Central memory CD8-positive, alpha-beta T cell (primary cell): ENCODE measurements around the gene BCL2L1.
"Not testable (repeated sequence)": the region's sequence is repeated elsewhere in the genome, so short reads cannot be mapped to it uniquely, and the experiment has no call there.

Experiments
- ATAC-seq: fragments of 150-1000 bp; cut with Tn5 transposase; replicated peaks from 2 replicates; pipeline ENCODE4 v1.10.0; 2022; ENCODE audit warnings: mild to moderate bottlenecking, moderate FRiP score, moderate number of reproducible peaks; ENCODE audit not compliant: poor library complexity, severe bottlenecking; ENCODE audit errors: extremely low read depth
- DNase-seq, 2 donors: peaks; one replicate each; pipeline ENCODE4 v3.0.0; 2021; ENCODE audit warnings: low spot score in 2 of 2
- H3K27ac Mint-ChIP-seq: one replicate; pipeline ENCODE4 v1.8.0; 2022; ENCODE audit warnings: low read depth, mild to moderate bottlenecking, moderate library complexity, mixed read lengths
- H3K27me3 Mint-ChIP-seq: one replicate; pipeline ENCODE4 v1.8.0; 2022; ENCODE audit warnings: mixed read lengths
- H3K36me3 Mint-ChIP-seq: one replicate; pipeline ENCODE4 v1.8.0; 2022; ENCODE audit warnings: mild to moderate bottlenecking, moderate library complexity, mixed read lengths; ENCODE audit not compliant: insufficient read depth
- H3K4me1 Mint-ChIP-seq: one replicate; pipeline ENCODE4 v1.8.0; 2022; ENCODE audit warnings: mixed read lengths
- H3K4me3 Mint-ChIP-seq: one replicate; pipeline ENCODE4 v1.8.0; 2022; ENCODE audit warnings: mild to moderate bottlenecking, moderate library complexity, mixed read lengths
- H3K9me3 Mint-ChIP-seq: one replicate; pipeline ENCODE4 v1.8.0; 2022; ENCODE audit warnings: mixed read lengths

The BCL2L1 gene

DNA sequence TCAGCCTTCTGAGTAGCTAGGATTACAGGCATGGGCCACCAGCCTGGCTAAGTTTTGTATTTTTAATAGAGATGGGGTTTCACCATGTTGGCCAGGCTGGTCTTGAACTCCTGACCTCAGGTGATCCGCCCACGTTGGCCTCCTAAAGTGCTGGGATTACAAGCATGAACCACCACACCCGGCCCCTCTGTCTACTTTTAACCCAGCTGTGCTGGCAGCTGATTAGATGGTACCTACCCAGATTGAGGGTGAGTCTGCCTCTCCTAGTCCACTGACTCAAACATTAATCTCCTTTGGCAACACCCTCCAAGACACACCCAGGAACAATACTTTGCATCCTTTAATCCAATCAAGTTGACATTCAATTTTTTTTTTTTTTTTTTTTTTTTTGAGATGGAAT lies 74.6 kb downstream of the BCL2L1 start:
- not testable (repeated sequence) for H3K4me3 Mint-ChIP-seq, H3K4me1 Mint-ChIP-seq

DNA sequence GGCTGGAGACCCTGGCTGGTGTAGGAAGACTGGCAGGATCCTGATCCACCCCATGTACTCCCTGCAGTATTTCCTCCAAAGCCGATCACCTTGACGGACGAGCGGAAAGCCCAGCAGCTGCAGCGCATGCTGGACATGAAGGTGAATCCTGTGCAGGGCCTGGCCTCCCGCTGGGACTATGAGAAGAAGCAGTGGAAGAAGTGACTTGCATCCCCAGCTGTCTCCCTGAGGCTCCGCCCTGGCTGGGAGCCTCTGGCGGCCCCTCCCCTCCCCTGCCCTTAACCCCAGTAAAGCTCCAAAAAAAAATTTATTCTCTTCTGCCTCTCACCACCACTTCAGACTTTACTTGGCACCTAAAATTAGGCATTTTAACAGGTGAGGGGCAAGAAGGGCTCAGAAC lies 78.0 kb downstream of the BCL2L1 start:
- Mint-ChIP-seq H3K4me3 (no peak overlapping the region), H3K27me3 (peaks cover 12% of the 10 kb centered on the region), H3K36me3 (no peaks in the 10 kb centered on the region), H3K9me3 (no peaks in the 10 kb centered on the region), H3K4me1 (peaks cover 15% of the 10 kb centered on the region), H3K27ac (no peak overlapping the region)
- no peak for DNase-seq
- ATAC-seq = no peak

More for the DNA sequence above, 74.6 kb downstream of the BCL2L1 start:
- ATAC-seq, H3K27ac Mint-ChIP-seq, DNase-seq, H3K36me3 Mint-ChIP-seq, H3K9me3 Mint-ChIP-seq, H3K27me3 Mint-ChIP-seq: not testable (repeated sequence)

DNA sequence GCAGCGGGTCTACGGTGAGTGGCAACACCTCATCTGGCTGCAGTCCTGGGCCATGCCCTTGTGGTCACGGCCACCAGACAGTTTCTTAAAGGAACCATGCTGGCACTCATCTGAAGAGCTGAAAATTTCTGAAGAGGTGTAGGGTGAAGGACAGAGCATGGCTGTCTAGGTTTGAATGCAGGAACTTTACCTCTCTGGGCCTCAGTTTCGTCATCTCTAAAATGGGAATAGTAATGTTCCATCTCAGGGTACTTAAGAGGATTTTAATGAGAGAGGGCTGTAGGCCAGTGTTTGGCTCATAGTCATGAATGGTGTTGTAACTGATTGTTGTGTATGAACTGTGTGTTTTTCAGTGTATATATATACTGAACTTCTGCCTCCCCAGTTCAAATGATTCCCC lies 79.1 kb downstream of the BCL2L1 start:
- ATAC-seq (no peak), DNase-seq (no peak)
- Mint-ChIP-seq H3K4me3 (no peak overlapping the region), H3K36me3 (no peaks in the 10 kb centered on the region), H3K27me3 (peaks cover 15% of the 10 kb centered on the region), H3K9me3 (no peaks in the 10 kb centered on the region), H3K27ac (no peak overlapping the region), H3K4me1 (peaks cover 15% of the 10 kb centered on the region)

DNA sequence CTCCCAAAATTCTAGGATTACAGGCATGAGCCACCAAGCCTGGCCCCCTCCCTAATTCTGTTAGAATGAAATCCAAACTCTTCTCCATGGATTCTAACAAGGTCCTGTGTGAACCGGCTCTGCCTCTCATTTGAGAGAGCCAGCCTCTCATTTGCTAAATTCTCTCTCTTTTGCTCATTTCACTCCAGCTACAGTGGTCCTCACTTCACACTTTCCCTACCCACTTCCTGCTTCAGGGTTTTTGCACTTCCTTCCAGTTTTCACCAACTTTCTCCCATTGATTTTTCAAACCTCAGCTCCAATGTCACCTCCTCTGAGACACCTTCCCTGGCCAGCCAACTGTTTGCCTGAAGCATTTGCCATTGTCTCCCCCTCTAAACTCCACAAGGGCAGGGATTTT lies 79.8 kb downstream of the BCL2L1 start:
- Mint-ChIP-seq H3K9me3 (no peaks in the 10 kb centered on the region), H3K27me3 (peaks cover 15% of the 10 kb centered on the region), H3K27ac (peak overlapping the region; percentile 8), H3K4me1 (peaks cover 15% of the 10 kb centered on the region), H3K4me3 (peak overlapping the region; percentile 15), H3K36me3 (no peaks in the 10 kb centered on the region)
- ATAC-seq (no peak), DNase-seq (no peak)

DNA sequence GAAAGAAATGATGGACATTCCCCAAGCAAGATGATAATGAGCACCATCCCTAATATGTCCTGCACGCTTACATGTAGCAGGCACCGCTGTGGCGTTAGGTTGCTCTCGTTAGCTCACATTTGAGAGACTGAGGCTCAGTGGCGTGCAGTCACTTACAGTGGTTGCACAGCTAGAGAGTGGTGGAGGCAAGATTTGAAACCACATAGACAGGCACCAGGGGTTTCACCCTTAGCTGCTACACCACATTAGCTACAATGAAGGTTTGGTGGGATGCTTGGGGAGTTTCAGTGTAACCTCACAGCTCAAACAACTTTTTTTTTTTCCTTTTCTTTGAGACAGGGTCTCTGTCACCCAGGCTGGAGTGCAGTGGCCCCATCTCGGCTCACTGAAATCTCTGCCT lies 81.3 kb downstream of the BCL2L1 start:
- Mint-ChIP-seq H3K9me3 (no peaks in the 10 kb centered on the region), H3K27ac (no peak overlapping the region), H3K27me3 (peaks cover 15% of the 10 kb centered on the region), H3K4me3 (no peak overlapping the region), H3K4me1 (peaks cover 15% of the 10 kb centered on the region), H3K36me3 (no peaks in the 10 kb centered on the region)
- ATAC-seq (no peak), DNase-seq (no peak)

DNA sequence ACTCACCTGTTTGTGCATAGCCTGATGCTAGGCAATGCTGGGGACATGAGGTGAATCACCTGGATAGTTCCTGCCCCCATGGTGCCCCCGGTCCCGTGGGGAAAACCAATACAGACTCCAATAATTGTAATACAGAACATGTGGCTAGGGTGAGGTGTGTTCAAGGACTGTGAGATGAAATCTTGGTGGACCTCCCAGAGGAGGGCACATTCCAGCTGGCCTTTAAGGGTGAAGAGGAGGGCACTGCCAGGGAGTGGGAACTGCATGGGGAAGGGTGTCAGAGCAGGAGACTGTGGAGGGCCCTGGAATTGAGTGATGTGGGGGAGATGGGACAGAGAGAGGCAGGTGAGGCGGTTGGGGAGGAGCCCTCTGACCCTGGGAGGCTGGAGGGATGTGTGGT lies 82.4 kb downstream of the BCL2L1 start:
- no peaks in the 10 kb centered on the region for H3K36me3 Mint-ChIP-seq
- no peak for ATAC-seq
- peaks cover 15% of the 10 kb centered on the region for H3K27me3 Mint-ChIP-seq
- H3K9me3 Mint-ChIP-seq = no peaks in the 10 kb centered on the region
- H3K4me1 Mint-ChIP-seq = peaks cover 15% of the 10 kb centered on the region
- no peak overlapping the region for H3K27ac Mint-ChIP-seq
- H3K4me3 Mint-ChIP-seq = no peak overlapping the region
- no peak for DNase-seq

DNA sequence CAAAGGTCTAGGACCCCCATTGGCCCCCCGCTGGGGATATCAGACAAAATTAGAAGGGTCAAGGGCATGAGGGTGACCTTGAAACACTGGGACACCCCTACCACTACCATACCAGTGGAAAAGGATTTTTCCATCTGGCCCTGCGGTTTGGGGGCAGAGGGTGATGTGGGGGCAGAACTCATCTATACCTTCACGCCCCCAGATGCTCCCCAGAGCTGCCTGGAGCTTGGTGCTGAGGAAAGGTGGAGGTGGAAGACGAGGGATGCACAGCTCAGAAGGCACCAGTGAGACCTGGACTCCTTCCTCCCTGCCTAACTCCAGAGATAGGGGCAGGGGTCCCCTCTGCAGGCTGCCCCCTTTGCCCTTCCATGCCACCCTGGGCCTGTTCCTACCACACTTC lies 83.9 kb downstream of the BCL2L1 start:
- ATAC-seq (no peak), DNase-seq (no peak)
- no peak overlapping the region for H3K4me3 Mint-ChIP-seq
- peaks cover 15% of the 10 kb centered on the region for H3K27me3 Mint-ChIP-seq
- H3K36me3 Mint-ChIP-seq = peaks cover 2% of the 10 kb centered on the region
- no peaks in the 10 kb centered on the region for H3K9me3 Mint-ChIP-seq
- H3K4me1 Mint-ChIP-seq = peaks cover 15% of the 10 kb centered on the region
- H3K27ac Mint-ChIP-seq = no peak overlapping the region

DNA sequence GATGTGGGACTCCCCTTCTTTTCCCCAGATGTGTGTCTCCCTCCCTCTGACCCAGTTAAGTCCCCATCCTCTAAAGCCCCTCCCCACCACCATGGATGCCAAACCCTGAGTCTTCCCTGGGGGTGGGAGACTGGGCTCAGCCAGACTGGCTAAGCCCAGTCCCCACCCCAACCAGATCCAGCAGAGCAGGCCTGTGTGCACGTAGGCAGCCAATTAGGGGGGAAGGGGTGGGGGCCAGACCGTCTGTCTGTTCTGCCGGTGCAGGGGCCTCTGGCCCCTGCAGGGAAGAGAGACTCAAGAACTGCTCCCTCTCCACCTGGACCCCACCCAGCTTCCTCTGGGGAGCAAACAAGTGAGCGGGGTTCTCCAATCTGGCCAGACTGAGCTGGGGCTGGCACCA lies 84.4 kb downstream of the BCL2L1 start:
- Mint-ChIP-seq H3K4me3 (no peak overlapping the region), H3K27ac (no peak overlapping the region), H3K36me3 (peaks cover 2% of the 10 kb centered on the region), H3K27me3 (peaks cover 15% of the 10 kb centered on the region), H3K4me1 (peaks cover 12% of the 10 kb centered on the region), H3K9me3 (no peaks in the 10 kb centered on the region)
- DNase-seq = no peak
- no peak for ATAC-seq

DNA sequence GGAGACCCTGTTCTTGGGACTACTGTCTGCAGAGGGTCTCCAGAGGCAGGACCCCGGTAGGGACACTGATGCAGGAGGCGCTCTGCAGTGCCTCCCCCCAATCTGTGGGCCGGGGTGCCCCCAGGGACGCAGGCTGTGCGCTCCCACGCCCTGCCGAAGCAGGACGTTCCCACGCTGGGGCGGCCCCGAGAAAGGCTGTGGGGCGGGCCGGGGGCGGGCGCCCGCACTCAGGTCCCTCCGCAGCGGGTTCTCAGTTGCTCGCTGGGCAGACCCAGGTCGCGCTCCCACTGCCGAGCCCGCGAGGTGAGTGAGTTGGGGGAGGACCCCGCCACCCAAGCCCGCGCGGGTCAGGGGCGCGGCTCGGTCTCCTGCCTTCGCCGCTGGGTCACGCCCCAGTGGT lies 85.0 kb downstream of the BCL2L1 start, which contains the start of gene COX4I2:
Gene COX4I2, plus strand, starts transcription at position 253 of the 400 bp plus-strand sequence. CDS start 1,106 bp downstream, outside the sequence.
- Mint-ChIP-seq H3K9me3 (no peaks in the 10 kb centered on the region), H3K27me3 (peaks cover 15% of the 10 kb centered on the region), H3K27ac (no peak within 1 kb of the TSS), H3K4me3 (no peak within 1 kb of the TSS), H3K36me3 (peaks cover 2% of the 10 kb centered on the region), H3K4me1 (peaks cover 6% of the 10 kb centered on the region)
- ATAC-seq (no peak), DNase-seq (no peak)

DNA sequence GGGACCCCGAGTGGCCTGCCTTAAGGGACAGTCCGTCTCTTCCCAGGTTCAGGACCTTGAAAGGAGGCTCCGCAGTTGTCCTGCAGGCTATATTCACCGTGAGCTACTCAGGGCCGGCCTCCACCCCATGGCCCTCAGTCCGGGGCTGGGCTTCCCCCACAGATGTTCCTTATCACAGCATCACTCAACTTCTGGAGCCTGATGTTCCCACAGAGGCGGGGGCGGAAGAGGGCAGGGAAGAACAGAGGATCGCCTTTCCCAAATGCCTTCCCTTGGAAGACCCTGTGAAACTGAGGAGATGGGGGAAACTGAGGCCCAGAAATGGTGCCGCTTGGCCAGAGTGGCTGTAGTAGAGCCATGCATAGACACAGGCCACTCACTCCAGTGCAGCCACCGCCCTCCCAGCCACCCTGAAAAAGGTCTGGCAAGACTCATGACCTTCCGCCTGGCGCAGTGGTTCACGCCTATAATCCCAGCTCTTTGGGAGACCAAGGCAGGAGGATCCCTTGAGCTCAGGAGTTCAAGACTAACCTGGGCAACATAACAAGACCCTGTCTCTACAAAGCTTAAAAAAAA lies 89.2 kb downstream of the BCL2L1 start:
- ATAC-seq (no peak), DNase-seq (no peak)
- H3K4me1 Mint-ChIP-seq = no peaks in the 10 kb centered on the region
- H3K36me3 Mint-ChIP-seq = peaks cover 4% of the 10 kb centered on the region
- no peaks in the 10 kb centered on the region for H3K9me3 Mint-ChIP-seq
- no peak overlapping the region for H3K27ac Mint-ChIP-seq
- H3K27me3 Mint-ChIP-seq = no peaks in the 10 kb centered on the region
- no peak overlapping the region for H3K4me3 Mint-ChIP-seq

DNA sequence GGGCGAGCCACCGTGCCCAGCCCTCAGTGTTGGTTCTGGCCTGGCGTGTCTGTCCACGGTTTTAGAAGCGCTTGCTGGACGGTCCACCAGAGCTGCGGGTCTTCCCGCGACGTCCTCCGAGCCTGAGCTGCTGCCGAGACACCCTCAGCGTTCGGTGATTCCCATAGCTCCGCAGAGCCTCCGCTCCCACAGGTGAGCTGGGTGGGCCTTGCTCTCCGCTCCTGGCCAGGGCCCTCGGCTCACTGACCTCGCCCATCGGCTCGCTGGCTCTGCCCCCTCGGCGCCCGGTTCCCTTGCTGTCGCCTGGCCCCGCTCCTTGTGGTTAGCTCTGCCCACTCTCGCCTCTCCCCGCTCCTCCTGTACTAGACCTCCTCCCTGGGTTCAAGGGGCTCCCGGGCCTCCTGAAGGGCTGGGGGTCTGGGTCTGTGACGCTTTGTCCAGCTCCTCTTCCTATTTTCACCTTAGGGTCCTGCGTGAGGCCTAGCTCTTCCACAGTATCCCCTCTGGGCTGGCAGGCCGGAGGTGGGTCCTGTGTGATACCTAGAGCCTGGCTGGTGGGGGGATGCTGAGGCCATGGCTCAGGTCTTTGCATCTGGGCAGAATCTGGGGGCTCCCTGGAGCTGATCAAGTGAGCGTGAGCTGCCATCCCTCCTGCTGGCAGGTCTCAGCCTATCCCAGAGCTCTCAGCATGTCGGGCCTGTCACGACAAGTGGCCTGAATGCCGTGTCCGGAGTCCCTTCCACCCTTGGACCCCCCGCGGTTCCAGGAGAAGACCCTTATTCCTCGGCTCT lies 89.9 kb downstream of the BCL2L1 start:
- DNase-seq (no peak), ATAC-seq (no peak)
- H3K36me3 Mint-ChIP-seq = peaks cover 4% of the 10 kb centered on the region
- no peak overlapping the region for H3K27ac Mint-ChIP-seq
- H3K9me3 Mint-ChIP-seq = no peaks in the 10 kb centered on the region
- no peaks in the 10 kb centered on the region for H3K27me3 Mint-ChIP-seq
- H3K4me3 Mint-ChIP-seq = no peak overlapping the region
- no peaks in the 10 kb centered on the region for H3K4me1 Mint-ChIP-seq

DNA sequence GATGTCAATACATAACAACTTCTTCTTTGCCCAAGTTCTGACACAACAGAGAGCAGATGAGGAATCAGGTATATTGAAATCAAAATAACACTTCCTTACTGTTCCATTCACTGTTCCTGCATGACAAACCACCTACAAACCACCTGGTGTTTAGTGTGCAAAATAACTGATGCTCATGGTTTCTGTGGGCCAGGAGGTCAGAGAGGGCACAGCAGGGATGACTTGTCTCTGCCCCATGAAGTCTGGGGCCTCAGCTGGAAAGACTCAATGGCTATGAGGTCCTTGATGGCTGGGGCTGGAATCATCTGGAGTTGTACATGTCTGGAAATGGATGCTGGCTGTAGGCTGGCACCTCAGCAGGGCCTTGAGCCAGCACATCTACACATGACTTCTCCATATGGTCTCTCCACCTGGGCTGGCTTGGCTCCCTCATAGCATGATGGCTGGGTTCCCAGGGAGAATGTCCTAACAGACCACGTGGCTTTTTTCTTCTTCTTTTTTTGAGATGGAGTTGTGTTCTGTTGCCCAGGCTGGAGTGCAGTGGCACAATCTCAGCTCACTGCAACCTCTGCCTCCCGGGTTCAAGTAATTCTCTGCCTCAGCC lies 92.4 kb downstream of the BCL2L1 start:
- ATAC-seq (no peak), DNase-seq (no peak)
- H3K9me3 Mint-ChIP-seq = no peaks in the 10 kb centered on the region
- H3K4me3 Mint-ChIP-seq = no peak overlapping the region
- no peaks in the 10 kb centered on the region for H3K4me1 Mint-ChIP-seq
- no peaks in the 10 kb centered on the region for H3K27me3 Mint-ChIP-seq
- H3K27ac Mint-ChIP-seq = no peak overlapping the region
- peaks cover 4% of the 10 kb centered on the region for H3K36me3 Mint-ChIP-seq

DNA sequence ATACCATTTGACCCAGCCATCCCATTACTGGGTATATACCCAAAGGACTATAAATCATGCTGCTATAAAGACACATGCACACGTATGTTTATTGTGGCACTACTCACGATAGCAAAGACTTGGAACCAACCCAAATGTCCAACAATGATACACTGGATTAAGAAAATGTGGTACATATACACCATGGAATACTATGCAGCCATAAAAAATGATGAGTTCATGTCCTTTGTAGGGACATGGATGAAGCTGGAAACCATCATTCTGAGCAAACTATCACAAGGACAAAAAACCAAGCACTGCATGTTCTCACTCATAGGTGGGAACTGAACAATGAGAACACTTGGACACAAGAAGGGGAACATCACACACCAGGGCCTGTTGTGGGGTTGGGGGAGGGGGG lies 94.6 kb downstream of the BCL2L1 start:
- not testable (repeated sequence) for H3K9me3 Mint-ChIP-seq, H3K27me3 Mint-ChIP-seq, ATAC-seq, H3K4me1 Mint-ChIP-seq, H3K4me3 Mint-ChIP-seq, H3K27ac Mint-ChIP-seq, DNase-seq, H3K36me3 Mint-ChIP-seq
